HepG2 (cell line): ENCODE results near the gene FUOM. TPM values are rescaled to one million over a fixed set of nuclear protein-coding genes. Genes with fewer than 3 reads are reported as not detected.

Source experiments
- ESRRA ChIP-seq: sonication (generic); formaldehyde crosslinking; IDR thresholded peaks from 2 replicates; pipeline ENCODE4 v1.5.1; 2020; ENCODE audit warnings: mild to moderate bottlenecking, low read depth, missing genetic modification reagents
- IRF1 ChIP-seq: sonication (generic); formaldehyde crosslinking; IDR thresholded peaks from 2 replicates; pipeline ENCODE4 v1.4.0; 2020; ENCODE audit warnings: low read depth, mild to moderate bottlenecking, missing genetic modification reagents
- PLRG1 ChIP-seq: fragments of 450-650 bp; conservative IDR thresholded peaks from 2 replicates; pipeline ENCODE4 v1.6.1; 2016
- RFX5 ChIP-seq: IDR thresholded peaks from 2 replicates; pipeline ENCODE4 v1.6.1; 2011; ENCODE audit warnings: low read depth, low read length, improper control_type of control experiment
- SNAPC5 ChIP-seq: sonication (generic); formaldehyde crosslinking; IDR thresholded peaks from 2 replicates; pipeline ENCODE4 v1.8.1; 2023; ENCODE audit warnings: mild to moderate bottlenecking, missing genetic modification reagents, borderline replicate concordance
- ZNF333 ChIP-seq: sonication (generic); formaldehyde crosslinking; IDR thresholded peaks from 2 replicates; pipeline ENCODE4 v1.4.0; 2020; ENCODE audit warnings: mild to moderate bottlenecking, missing genetic modification reagents, borderline replicate concordance
- ZNF607 ChIP-seq: sonication (generic); formaldehyde crosslinking; IDR thresholded peaks from 2 replicates; pipeline ENCODE4 v1.5.1; 2020; ENCODE audit warnings: missing genetic modification reagents, mild to moderate bottlenecking, borderline replicate concordance
- ZNF7 ChIP-seq: IDR thresholded peaks from 2 replicates; pipeline ENCODE4 v1.6.1; 2016; ENCODE audit warnings: missing biosample characterization, missing genetic modification reagents
- ZNF766 ChIP-seq: sonication (generic); formaldehyde crosslinking; IDR thresholded peaks from 2 replicates; pipeline ENCODE4 v1.5.0; 2020; ENCODE audit warnings: missing genetic modification reagents, borderline replicate concordance
- polyA plus RNA-seq, 8 experiments: library from polyadenylated mRNA; depleted of rRNA in 3 of 8; stranded (reverse) in 7 of 8; unstranded in 1 of 8; fragments of >200 nt; fragmentation: Illumina TruSeq in 4 of 8; extraction: Trizol in 4 of 8; gene quantifications; 2 replicates each; pipeline versions ENCODE4 v1.2.1 to v1.2.3, GENCODE V29; 2011 to 2016; ENCODE audit warnings: low read depth in 4 of 8, missing spikeins in 1 of 8, mixed read lengths in 1 of 8; ENCODE audit not compliant: insufficient read depth in 1 of 8
- total RNA-seq, 5 experiments: library from RNA; depleted of rRNA; stranded (reverse); fragments of >200 nt; fragmentation: Illumina TruSeq; extraction: Trizol; gene quantifications; 2 replicates each; pipeline ENCODE4 v1.2.3, GENCODE V29; 2016; ENCODE audit warnings: low read depth in 1 of 5
- TF ChIP-seq, protein P1 (sequence below): sonication (generic); formaldehyde crosslinking; IDR thresholded peaks from 2 replicates; pipeline ENCODE4 v1.4.0; 2020; ENCODE audit warnings: missing genetic modification reagents
- TF ChIP-seq, protein P2 (sequence below): sonication (generic); formaldehyde crosslinking; IDR thresholded peaks from 2 replicates; pipeline ENCODE4 v1.4.0; 2020; ENCODE audit warnings: missing genetic modification reagents
- TF ChIP-seq, protein P3 (sequence below): sonication (generic); formaldehyde crosslinking; IDR thresholded peaks from 2 replicates; pipeline ENCODE4 v1.4.0; 2020; ENCODE audit warnings: missing genetic modification reagents

FUOM gene
- total and polyA plus RNA-seq, 2 of the 13 experiments (the other 11 are each of a cell fraction or from before 2014, with no cell fraction given): 27.5 to 60.4 TPM

GRCh38 chr10:133347710-133348517 is 9.9 kb downstream of the FUOM start (continued):
- TF ChIP-seq, protein P1, sequence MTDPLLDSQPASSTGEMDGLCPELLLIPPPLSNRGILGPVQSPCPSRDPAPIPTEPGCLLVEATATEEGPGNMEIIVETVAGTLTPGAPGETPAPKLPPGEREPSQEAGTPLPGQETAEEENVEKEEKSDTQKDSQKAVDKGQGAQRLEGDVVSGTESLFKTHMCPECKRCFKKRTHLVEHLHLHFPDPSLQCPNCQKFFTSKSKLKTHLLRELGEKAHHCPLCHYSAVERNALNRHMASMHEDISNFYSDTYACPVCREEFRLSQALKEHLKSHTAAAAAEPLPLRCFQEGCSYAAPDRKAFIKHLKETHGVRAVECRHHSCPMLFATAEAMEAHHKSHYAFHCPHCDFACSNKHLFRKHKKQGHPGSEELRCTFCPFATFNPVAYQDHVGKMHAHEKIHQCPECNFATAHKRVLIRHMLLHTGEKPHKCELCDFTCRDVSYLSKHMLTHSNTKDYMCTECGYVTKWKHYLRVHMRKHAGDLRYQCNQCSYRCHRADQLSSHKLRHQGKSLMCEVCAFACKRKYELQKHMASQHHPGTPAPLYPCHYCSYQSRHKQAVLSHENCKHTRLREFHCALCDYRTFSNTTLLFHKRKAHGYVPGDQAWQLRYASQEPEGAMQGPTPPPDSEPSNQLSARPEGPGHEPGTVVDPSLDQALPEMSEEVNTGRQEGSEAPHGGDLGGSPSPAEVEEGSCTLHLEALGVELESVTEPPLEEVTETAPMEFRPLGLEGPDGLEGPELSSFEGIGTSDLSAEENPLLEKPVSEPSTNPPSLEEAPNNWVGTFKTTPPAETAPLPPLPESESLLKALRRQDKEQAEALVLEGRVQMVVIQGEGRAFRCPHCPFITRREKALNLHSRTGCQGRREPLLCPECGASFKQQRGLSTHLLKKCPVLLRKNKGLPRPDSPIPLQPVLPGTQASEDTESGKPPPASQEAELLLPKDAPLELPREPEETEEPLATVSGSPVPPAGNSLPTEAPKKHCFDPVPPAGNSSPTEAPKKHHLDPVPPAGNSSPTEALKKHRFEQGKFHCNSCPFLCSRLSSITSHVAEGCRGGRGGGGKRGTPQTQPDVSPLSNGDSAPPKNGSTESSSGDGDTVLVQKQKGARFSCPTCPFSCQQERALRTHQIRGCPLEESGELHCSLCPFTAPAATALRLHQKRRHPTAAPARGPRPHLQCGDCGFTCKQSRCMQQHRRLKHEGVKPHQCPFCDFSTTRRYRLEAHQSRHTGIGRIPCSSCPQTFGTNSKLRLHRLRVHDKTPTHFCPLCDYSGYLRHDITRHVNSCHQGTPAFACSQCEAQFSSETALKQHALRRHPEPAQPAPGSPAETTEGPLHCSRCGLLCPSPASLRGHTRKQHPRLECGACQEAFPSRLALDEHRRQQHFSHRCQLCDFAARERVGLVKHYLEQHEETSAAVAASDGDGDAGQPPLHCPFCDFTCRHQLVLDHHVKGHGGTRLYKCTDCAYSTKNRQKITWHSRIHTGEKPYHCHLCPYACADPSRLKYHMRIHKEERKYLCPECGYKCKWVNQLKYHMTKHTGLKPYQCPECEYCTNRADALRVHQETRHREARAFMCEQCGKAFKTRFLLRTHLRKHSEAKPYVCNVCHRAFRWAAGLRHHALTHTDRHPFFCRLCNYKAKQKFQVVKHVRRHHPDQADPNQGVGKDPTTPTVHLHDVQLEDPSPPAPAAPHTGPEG (CRISPR knock-in tag): no peak
- 0 out of 2 replicates have a peak, but pooled peaks have one; percentile 44 for TF ChIP-seq ZNF607 (CRISPR knock-in tag)
- peak; percentile 65; the same call in 1 of the 2 replicates for TF ChIP-seq ESRRA (CRISPR knock-in tag)
- TF ChIP-seq ZNF333 (CRISPR knock-in tag): no peak
- no peak for TF ChIP-seq SNAPC5
- TF ChIP-seq, protein P2, sequence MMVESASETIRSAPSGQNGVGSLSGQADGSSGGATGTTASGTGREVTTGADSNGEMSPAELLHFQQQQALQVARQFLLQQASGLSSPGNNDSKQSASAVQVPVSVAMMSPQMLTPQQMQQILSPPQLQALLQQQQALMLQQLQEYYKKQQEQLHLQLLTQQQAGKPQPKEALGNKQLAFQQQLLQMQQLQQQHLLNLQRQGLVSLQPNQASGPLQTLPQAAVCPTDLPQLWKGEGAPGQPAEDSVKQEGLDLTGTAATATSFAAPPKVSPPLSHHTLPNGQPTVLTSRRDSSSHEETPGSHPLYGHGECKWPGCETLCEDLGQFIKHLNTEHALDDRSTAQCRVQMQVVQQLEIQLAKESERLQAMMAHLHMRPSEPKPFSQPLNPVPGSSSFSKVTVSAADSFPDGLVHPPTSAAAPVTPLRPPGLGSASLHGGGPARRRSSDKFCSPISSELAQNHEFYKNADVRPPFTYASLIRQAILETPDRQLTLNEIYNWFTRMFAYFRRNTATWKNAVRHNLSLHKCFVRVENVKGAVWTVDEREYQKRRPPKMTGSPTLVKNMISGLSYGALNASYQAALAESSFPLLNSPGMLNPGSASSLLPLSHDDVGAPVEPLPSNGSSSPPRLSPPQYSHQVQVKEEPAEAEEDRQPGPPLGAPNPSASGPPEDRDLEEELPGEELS (CRISPR knock-in tag): peak; percentile 19; the same call in 1 of the 2 replicates
- TF ChIP-seq ZNF7 (CRISPR knock-in tag): no peak
- TF ChIP-seq, protein P3, sequence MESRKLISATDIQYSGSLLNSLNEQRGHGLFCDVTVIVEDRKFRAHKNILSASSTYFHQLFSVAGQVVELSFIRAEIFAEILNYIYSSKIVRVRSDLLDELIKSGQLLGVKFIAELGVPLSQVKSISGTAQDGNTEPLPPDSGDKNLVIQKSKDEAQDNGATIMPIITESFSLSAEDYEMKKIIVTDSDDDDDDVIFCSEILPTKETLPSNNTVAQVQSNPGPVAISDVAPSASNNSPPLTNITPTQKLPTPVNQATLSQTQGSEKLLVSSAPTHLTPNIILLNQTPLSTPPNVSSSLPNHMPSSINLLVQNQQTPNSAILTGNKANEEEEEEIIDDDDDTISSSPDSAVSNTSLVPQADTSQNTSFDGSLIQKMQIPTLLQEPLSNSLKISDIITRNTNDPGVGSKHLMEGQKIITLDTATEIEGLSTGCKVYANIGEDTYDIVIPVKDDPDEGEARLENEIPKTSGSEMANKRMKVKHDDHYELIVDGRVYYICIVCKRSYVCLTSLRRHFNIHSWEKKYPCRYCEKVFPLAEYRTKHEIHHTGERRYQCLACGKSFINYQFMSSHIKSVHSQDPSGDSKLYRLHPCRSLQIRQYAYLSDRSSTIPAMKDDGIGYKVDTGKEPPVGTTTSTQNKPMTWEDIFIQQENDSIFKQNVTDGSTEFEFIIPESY (CRISPR knock-in tag): no peak
- no peak for TF ChIP-seq IRF1 (CRISPR knock-in tag)
- TF ChIP-seq RFX5: no peak
- TF ChIP-seq PLRG1: no peak
- no peak for TF ChIP-seq ZNF766 (CRISPR knock-in tag)
